ENCODE results near the gene SMPD2.

SMPD2 gene

GRCh38 chr6:109488001-109488400 lies 47.5 kb downstream of the SMPD2 start:
- DNase-seq (ENCODE audit: low read depth) = no peak
- TF ChIP-seq, protein P1, sequence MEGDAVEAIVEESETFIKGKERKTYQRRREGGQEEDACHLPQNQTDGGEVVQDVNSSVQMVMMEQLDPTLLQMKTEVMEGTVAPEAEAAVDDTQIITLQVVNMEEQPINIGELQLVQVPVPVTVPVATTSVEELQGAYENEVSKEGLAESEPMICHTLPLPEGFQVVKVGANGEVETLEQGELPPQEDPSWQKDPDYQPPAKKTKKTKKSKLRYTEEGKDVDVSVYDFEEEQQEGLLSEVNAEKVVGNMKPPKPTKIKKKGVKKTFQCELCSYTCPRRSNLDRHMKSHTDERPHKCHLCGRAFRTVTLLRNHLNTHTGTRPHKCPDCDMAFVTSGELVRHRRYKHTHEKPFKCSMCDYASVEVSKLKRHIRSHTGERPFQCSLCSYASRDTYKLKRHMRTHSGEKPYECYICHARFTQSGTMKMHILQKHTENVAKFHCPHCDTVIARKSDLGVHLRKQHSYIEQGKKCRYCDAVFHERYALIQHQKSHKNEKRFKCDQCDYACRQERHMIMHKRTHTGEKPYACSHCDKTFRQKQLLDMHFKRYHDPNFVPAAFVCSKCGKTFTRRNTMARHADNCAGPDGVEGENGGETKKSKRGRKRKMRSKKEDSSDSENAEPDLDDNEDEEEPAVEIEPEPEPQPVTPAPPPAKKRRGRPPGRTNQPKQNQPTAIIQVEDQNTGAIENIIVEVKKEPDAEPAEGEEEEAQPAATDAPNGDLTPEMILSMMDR (IDR thresholded peaks at IDR 0.05; ENCODE audit: control insufficient read depth, insufficient read depth, low read depth, low read length, missing control alignments) = no peak
- H3K4me3 ChIP-seq (ENCODE audit: control insufficient read depth, low read depth, low read length) = no peak overlapping the region

DNA sequence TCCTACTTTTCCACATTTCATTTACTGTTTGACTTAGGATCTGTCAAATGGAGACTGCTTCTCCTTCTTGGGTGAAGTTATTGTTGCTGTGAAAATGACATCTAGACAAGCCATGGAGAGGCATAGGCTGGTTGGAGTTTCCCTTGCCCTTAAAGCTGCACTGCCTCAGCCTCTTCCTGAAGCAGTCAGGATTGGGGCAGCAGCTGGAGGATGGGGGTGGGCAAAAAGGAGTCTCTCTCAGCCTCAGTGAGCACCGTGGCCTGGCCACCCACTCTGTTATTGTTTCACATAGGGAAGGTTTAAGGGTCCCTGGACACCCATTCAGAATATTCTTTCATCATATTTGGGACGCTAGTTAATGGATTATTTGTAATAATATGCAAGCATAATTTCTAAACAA lies 50.2 kb downstream of the SMPD2 start:
- DNase-seq (ENCODE audit: low read depth) = no peak
- TF ChIP-seq, protein P1 (IDR thresholded peaks at IDR 0.05; ENCODE audit: control insufficient read depth, insufficient read depth, low read depth, low read length, missing control alignments) = no peak
- H3K4me3 ChIP-seq (ENCODE audit: control insufficient read depth, low read depth, low read length) = no peak overlapping the region

DNA sequence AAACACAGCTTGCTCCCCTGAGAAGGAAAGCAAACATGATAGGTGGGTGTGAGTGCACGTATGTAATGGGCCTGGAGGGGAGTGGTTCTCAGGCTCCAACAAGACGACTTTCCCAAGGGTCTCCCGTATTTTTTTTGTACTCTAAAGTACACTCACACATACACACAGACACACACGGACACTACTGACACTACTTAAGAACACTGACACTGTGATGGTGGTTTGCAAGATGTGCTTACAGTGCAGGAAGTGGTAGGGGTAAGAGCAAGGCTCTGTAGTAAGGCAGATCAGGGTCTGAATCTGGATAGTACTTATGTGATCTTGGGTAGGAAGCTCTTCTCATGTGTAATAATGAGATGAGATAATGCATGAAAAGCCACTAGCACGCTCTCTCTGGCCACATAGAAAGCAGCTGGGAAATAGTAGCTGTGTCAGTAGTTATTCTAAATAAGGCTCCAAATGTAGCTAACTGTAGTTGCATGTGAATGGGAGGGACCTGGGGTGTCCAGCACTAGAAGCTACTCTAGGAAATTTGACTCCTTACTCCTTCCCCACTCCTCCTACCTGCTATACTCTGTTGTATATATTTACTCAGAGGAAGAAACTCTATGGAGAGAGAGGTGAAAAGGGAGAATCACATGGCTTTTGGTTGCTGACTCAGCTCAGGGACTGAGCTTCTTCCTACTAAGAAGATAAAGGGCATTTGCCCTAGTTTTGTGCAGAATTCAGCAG lies 50.8 kb downstream of the SMPD2 start:
- H3K4me3 ChIP-seq (ENCODE audit: control insufficient read depth, low read depth, low read length) = no peak overlapping the region
- no peak for DNase-seq (ENCODE audit: low read depth)
- TF ChIP-seq, protein P1 (IDR thresholded peaks at IDR 0.05; ENCODE audit: control insufficient read depth, insufficient read depth, low read depth, low read length, missing control alignments) = no peak
